ENCODE data around the gene C2. TPM values are rescaled to one million over a fixed set of nuclear protein-coding genes. Genes with fewer than 3 reads are reported as not detected.

The C2 gene
- total and polyA plus RNA-seq, 9 donors = 1.4 to 32.6 (median 11.4) TPM

GRCh38 chr6:31968791-31969711, 41.5 kb downstream of the C2 start:
- Histone ChIP-seq H3K27ac (no peak overlapping the region), H3K36me3 (peaks cover 1% of the 10 kb centered on the region), H3K4me3 (no peak overlapping the region), H3K4me1 (ENCODE audit: insufficient read depth) (peaks cover 4% of the 10 kb centered on the region), H3K27me3 (no peaks in the 10 kb centered on the region), H3K9me3 (no peaks in the 10 kb centered on the region)
- 69 to 84% (median 72%) methylated on average over 23 of the region's 23 CpGs for WGBS, 3 donors
- intact Hi-C loops (cut with DNase I) = loop anchor here in 1 of 4 donors (10.0 kb wide), 1 partner anchor 294 kb away; no protein-coding TSS in a partner anchor
- no peak for DNase-seq
- no peak for TF ChIP-seq POLR2A (IDR thresholded peaks at IDR 0.05)
- TF ChIP-seq EP300 (IDR thresholded peaks at IDR 0.05) = no peak

GRCh38 chr6:31969712-31970603, 42.4 kb downstream of the C2 start:
- H3K27me3 ChIP-seq = no peaks in the 10 kb centered on the region
- H3K27ac ChIP-seq = peak overlapping the region in 1 of 2 donors; percentile 97
- TF ChIP-seq EP300 (IDR thresholded peaks at IDR 0.05) (no peak), POLR2A (IDR thresholded peaks at IDR 0.05) (no peak)
- TF ChIP-seq, protein P1, sequence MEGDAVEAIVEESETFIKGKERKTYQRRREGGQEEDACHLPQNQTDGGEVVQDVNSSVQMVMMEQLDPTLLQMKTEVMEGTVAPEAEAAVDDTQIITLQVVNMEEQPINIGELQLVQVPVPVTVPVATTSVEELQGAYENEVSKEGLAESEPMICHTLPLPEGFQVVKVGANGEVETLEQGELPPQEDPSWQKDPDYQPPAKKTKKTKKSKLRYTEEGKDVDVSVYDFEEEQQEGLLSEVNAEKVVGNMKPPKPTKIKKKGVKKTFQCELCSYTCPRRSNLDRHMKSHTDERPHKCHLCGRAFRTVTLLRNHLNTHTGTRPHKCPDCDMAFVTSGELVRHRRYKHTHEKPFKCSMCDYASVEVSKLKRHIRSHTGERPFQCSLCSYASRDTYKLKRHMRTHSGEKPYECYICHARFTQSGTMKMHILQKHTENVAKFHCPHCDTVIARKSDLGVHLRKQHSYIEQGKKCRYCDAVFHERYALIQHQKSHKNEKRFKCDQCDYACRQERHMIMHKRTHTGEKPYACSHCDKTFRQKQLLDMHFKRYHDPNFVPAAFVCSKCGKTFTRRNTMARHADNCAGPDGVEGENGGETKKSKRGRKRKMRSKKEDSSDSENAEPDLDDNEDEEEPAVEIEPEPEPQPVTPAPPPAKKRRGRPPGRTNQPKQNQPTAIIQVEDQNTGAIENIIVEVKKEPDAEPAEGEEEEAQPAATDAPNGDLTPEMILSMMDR (IDR thresholded peaks at IDR 0.05) = no peak
- no peak for DNase-seq
- no peaks in the 10 kb centered on the region for H3K9me3 ChIP-seq
- peaks cover 4% of the 10 kb centered on the region for H3K4me1 ChIP-seq (ENCODE audit: insufficient read depth)
- WGBS, 3 donors = 49 to 60% (median 52%) methylated on average over 17 of the region's 17 CpGs
- no peaks in the 10 kb centered on the region for H3K36me3 ChIP-seq
- no peak overlapping the region for H3K4me3 ChIP-seq
- intact Hi-C loops (cut with DNase I) = loop anchor here in 1 of 4 donors (10.0 kb wide), 1 partner anchor 295 kb away; no protein-coding TSS in a partner anchor

DNA sequence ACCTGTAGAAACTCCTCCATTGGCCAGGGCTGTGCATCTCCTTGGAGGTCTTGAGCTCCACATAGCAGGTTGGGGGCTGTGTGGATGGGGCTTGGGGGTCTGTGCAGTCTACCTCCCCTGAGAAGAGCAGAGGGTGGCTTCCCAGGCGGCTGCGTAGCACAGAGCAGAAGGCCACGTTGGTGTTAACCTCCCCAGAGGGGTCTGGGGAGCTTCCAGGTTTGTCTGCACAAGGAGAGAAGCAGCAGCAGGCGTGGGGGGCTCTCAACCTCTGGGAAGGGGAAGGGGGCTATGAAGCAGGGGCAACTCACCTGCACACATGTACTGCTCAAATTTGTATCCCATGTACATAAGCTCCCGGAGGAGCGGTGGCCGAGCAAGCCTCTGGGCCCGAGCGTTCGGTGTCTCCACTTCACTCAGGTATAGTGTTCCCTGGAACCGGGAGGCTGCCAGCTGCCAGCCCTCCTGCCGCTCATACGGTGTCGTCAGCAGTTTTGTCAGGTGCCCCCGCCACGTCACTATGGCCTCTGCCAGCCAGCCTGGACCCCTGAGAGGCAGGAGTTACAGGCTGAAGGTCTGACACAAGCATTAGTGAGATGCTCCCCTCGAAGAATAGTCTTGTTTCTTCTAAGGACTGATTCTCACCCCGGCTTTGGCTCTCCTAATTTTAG, 43.2 kb downstream of the C2 start:
- intact Hi-C loops (cut with DNase I) = no loop called here
- peak overlapping the region; percentile 79 for H3K4me3 ChIP-seq
- H3K27ac ChIP-seq = peak overlapping the region; percentile 96 to 97
- TF ChIP-seq POLR2A (IDR thresholded peaks at IDR 0.05) = no peak
- TF ChIP-seq, protein P1 (IDR thresholded peaks at IDR 0.05) = no peak
- no peak for TF ChIP-seq EP300 (IDR thresholded peaks at IDR 0.05)
- peak in 1 of 5 donors; percentile 53 for DNase-seq
- peaks cover 4% of the 10 kb centered on the region for H3K4me1 ChIP-seq (ENCODE audit: insufficient read depth)
- H3K9me3 ChIP-seq = no peaks in the 10 kb centered on the region
- no peaks in the 10 kb centered on the region for H3K36me3 ChIP-seq
- 47 to 69% (median 56%) methylated on average over 15 to 18 of the region's 18 CpGs for WGBS, 3 donors
- H3K27me3 ChIP-seq = no peaks in the 10 kb centered on the region

DNA sequence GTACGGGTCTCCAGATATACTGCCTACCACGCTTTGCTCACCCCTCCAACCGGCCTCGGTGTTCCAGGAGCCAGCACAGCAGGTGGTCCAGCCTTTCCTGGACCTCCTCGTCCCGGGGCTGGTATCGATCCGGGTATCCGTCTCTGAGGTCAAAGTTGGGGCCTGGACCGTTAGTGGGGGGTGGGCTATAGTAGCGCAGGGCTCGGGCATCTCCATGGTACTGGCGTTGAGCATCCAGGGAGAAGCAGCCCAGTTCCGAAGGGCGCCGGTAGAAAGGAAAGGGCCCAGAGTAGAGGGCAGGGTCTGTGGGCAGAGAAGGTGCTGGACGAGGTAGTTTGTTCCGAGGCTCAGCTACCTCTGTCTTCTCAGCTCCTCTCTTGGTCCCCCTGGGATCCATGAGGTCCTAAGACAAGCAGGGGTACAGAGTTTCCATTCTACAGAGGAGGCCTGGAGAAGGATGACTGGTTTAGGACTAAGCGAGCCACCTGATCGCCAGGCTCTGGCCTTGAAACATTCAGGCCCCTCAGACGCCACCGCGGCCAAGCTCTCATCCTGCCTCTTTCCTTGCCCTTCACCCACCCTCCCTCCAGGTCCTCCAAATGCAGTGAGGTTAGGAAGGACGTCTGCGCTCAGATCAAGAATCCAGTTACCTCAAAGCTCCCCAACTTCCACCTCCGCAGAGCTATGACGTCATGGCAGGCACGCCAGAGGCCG, 43.9 kb downstream of the C2 start:
- Histone ChIP-seq H3K4me3 (peak overlapping the region; percentile 79), H3K4me1 (ENCODE audit: insufficient read depth) (peaks cover 4% of the 10 kb centered on the region), H3K36me3 (no peaks in the 10 kb centered on the region), H3K27ac (peak overlapping the region; percentile 96 to 97), H3K27me3 (no peaks in the 10 kb centered on the region), H3K9me3 (no peaks in the 10 kb centered on the region)
- WGBS, 3 donors = 6 to 20% (median 13%) methylated on average over 29 of the region's 29 CpGs
- intact Hi-C loops (cut with DNase I) = no loop called here
- DNase-seq = peak in 1 of 5 donors; percentile 54
- TF ChIP-seq EP300 (IDR thresholded peaks at IDR 0.05) (no peak), POLR2A (IDR thresholded peaks at IDR 0.05) (no peak)
- TF ChIP-seq, protein P1 (IDR thresholded peaks at IDR 0.05) = no peak
